SK-N-SH (cell line): Measurements from ENCODE around the gene TEX13C. TPM values are rescaled to one million over a fixed set of nuclear protein-coding genes. Genes with fewer than 3 reads are reported as not detected.

Source experiments
- CTCF ChIA-PET: fragments of 300-600, 350-600 bp; formaldehyde crosslinking; extraction: SDS; loops from one replicate; lab custom pipeline; 2021; lab: Yijun Ruan, JAX
- POLR2A ChIA-PET: fragments of 350-600 bp; sonication (Branson Sonifier 250); formaldehyde crosslinking; extraction: SDS; loops from one replicate; lab custom pipeline; 2020; ENCODE audit warnings: antibody characterized with exemption, inconsistent platforms; lab: Yijun Ruan, JAX
- DNase-seq: peaks from one replicate; pipeline ENCODE4 v3.0.0; 2012
- H2AFZ ChIP-seq: fragments of 200-600 bp; sonication (generic); 2 replicates; pipeline ENCODE4 v1.8.1; 2016; ENCODE audit warnings: antibody characterized with exemption, mild to moderate bottlenecking, low read depth
- H3F3A ChIP-seq: fragments of 200-600 bp; sonication (generic); replicated peaks from 2 replicates; pipeline ENCODE3; 2016; ENCODE audit warnings: antibody characterized with exemption, mild to moderate bottlenecking; ENCODE audit not compliant: insufficient read depth
- H3K27ac ChIP-seq, 2 experiments: fragments of 200-500 bp in 1 of 2; fragments of 200-600 bp in 1 of 2; sonication (Bioruptor generic) in 1 of 2; sonication (generic), shearing (Covaris generic) in 1 of 2; 2 replicates each; pipeline versions ENCODE4 v1.5.1 to v1.6.1; 2014 to 2016; ENCODE audit warnings: low read depth in 2 of 2, inconsistent platforms in 1 of 2, low read length in 1 of 2, mild to moderate bottlenecking in 1 of 2, mixed read lengths in 1 of 2
- H3K27me3 ChIP-seq: fragments of 200-600 bp; sonication (generic), shearing (Covaris generic); 2 replicates; pipeline ENCODE4 v1.6.1; 2016; ENCODE audit warnings: mixed run types; ENCODE audit not compliant: insufficient read depth
- H3K36me3 ChIP-seq, 2 experiments: fragments of 200-500 bp in 1 of 2; fragments of 200-600 bp in 1 of 2; sonication (Bioruptor generic) in 1 of 2; sonication (generic) in 1 of 2; replicated peaks in 1 of 2; 2 replicates each; pipeline versions ENCODE3 to v1.5.1; 2014 to 2016; ENCODE audit warnings: low read length in 1 of 2, mild to moderate bottlenecking in 1 of 2; ENCODE audit not compliant: insufficient read depth in 2 of 2, control insufficient read depth in 1 of 2
- H3K4me1 ChIP-seq, 2 experiments: fragments of 200-500 bp in 1 of 2; fragments of 200-600 bp in 1 of 2; sonication (Bioruptor generic) in 1 of 2; sonication (generic), shearing (Covaris generic) in 1 of 2; 2 replicates each; pipeline versions ENCODE4 v1.5.1 to v1.6.1; 2014 to 2016; ENCODE audit warnings: low read depth in 1 of 2, low read length in 1 of 2, mixed run types in 1 of 2; ENCODE audit not compliant: insufficient read depth in 2 of 2, control insufficient read depth in 1 of 2
- H3K4me2 ChIP-seq: fragments of 200-600 bp; sonication (generic), shearing (Covaris generic); 2 replicates; pipeline ENCODE4 v1.6.1; 2017; ENCODE audit warnings: mixed run types
- H3K4me3 ChIP-seq, 2 experiments: fragments of 200-500 bp in 1 of 2; fragments of 200-600 bp in 1 of 2; sonication (Bioruptor generic) in 1 of 2; sonication (generic), shearing (Covaris generic) in 1 of 2; 2 replicates each; pipeline versions ENCODE4 v1.5.1 to v1.8.1; 2014 to 2016; ENCODE audit warnings: low read depth in 2 of 2, inconsistent platforms in 1 of 2, low read length in 1 of 2, mild to moderate bottlenecking in 1 of 2, mixed read lengths in 1 of 2, moderate library complexity in 1 of 2
- H3K79me2 ChIP-seq: fragments of 200-600 bp; sonication (generic); 2 replicates; pipeline ENCODE4 v1.8.1; 2017; ENCODE audit warnings: mild to moderate bottlenecking; ENCODE audit not compliant: insufficient read depth
- H3K9ac ChIP-seq: fragments of 200-600 bp; sonication (generic); 2 replicates; pipeline ENCODE4 v1.6.1; 2017; ENCODE audit warnings: mixed run types
- H3K9me2 ChIP-seq: fragments of 200-600 bp; sonication (generic); 2 replicates; pipeline ENCODE4 v1.6.1; 2017; ENCODE audit warnings: mixed run types
- H3K9me3 ChIP-seq: fragments of 200-600 bp; sonication (generic); 2 replicates; pipeline ENCODE4 v1.6.1; 2017; ENCODE audit warnings: mixed run types, mild to moderate bottlenecking, moderate library complexity
- H4K20me1 ChIP-seq: fragments of 200-600 bp; sonication (generic); 2 replicates; pipeline ENCODE4 v1.6.1; 2017; ENCODE audit warnings: mild to moderate bottlenecking, mixed run types; ENCODE audit not compliant: insufficient read depth
- CHD2 ChIP-seq: fragments of 150-350 bp; IDR thresholded peaks from 2 replicates; pipeline ENCODE4 v1.6.1; 2018; ENCODE audit warnings: low read length; ENCODE audit not compliant: partially characterized antibody
- CTCF ChIP-seq: fragments of 200-600 bp; sonication (generic); IDR thresholded peaks from 2 replicates; pipeline ENCODE4 v1.6.1; 2017; ENCODE audit warnings: antibody characterized with exemption, mild to moderate bottlenecking, moderate library complexity
- EZH2phosphoT487 ChIP-seq: fragments of 200-600 bp; sonication (generic); IDR thresholded peaks from 2 replicates; pipeline ENCODE4 v1.6.1; 2017; ENCODE audit warnings: low read depth, mixed run types, mild to moderate bottlenecking, antibody characterized with exemption, moderate library complexity, borderline replicate concordance
- FOSL2 ChIP-seq: IDR thresholded peaks from 2 replicates; pipeline ENCODE4 v1.4.0; 2012; ENCODE audit warnings: low read depth, mild to moderate bottlenecking, moderate library complexity, borderline replicate concordance
- GABPA ChIP-seq: IDR thresholded peaks from 2 replicates; pipeline ENCODE4 v1.4.0; 2012; ENCODE audit warnings: low read depth, mild to moderate bottlenecking
- GATA2 ChIP-seq: sonication (generic); formaldehyde crosslinking; IDR thresholded peaks from 2 replicates; pipeline ENCODE4 v1.5.0; 2020; ENCODE audit warnings: mild to moderate bottlenecking, missing genetic modification reagents
- IRF3 ChIP-seq: fragments of 150-350 bp; IDR thresholded peaks from 2 replicates; pipeline ENCODE4 v1.6.1; 2016; ENCODE audit warnings: mild to moderate bottlenecking, low read depth, low read length
- MAX ChIP-seq: IDR thresholded peaks from 2 replicates; pipeline ENCODE4 v1.4.0; 2012; ENCODE audit warnings: low read depth
- MXI1 ChIP-seq: IDR thresholded peaks from 2 replicates; pipeline ENCODE4 v1.6.1; 2012; ENCODE audit warnings: mild to moderate bottlenecking, low read depth, low read length, improper control_type of control experiment
- PBX3 ChIP-seq: IDR thresholded peaks from 2 replicates; pipeline ENCODE4; 2012
- POLR2AphosphoS5 ChIP-seq: IDR thresholded peaks from 2 replicates; pipeline ENCODE4 v1.6.1; 2012; ENCODE audit warnings: low read depth, low read length
- RAD21 ChIP-seq: IDR thresholded peaks from 2 replicates; pipeline ENCODE4 v1.6.1; 2012; ENCODE audit warnings: mild to moderate bottlenecking, low read length
- RCOR1 ChIP-seq: fragments of 150-350 bp; IDR thresholded peaks from 2 replicates; pipeline ENCODE4 v1.6.1; 2017; ENCODE audit warnings: antibody characterized with exemption, low read length
- RFX5 ChIP-seq: IDR thresholded peaks from 2 replicates; pipeline ENCODE4 v1.6.1; 2012; ENCODE audit warnings: mild to moderate bottlenecking, improper control_type of control experiment, low read length
- SIN3A ChIP-seq: IDR thresholded peaks from 2 replicates; pipeline ENCODE4 v1.6.1; 2012; ENCODE audit warnings: low read depth, mild to moderate bottlenecking, low read length, moderate library complexity, borderline replicate concordance
- SMC3 ChIP-seq: IDR thresholded peaks from 2 replicates; pipeline ENCODE4 v1.6.1; 2012; ENCODE audit warnings: low read depth, low read length, improper control_type of control experiment
- USF1 ChIP-seq: IDR thresholded peaks from 2 replicates; pipeline ENCODE4 v1.4.0; 2012; ENCODE audit warnings: low read depth, borderline replicate concordance
- USF2 ChIP-seq: fragments of 150-350 bp; IDR thresholded peaks from 2 replicates; pipeline ENCODE4 v1.6.1; 2017; ENCODE audit warnings: antibody characterized with exemption, low read length, low read depth, borderline replicate concordance
- WGBS: methylation state at CpG from one replicate; pipeline ENCODE4 v1.1.6; 2017; ENCODE audit warnings: low lambda C conversion rate; 5-methylcytosine and 5-hydroxymethylcytosine counted together
- polyA plus RNA-seq, 3 experiments: library from polyadenylated mRNA; depleted of rRNA; stranded (reverse); fragments of >200 nt; gene quantifications; 2 replicates each; pipeline ENCODE4 v1.2.3, GENCODE V29; 2012

Gene TEX13C
- polyA plus RNA-seq, 1 of the 3 experiments (the other 2 are of a cell fraction): 0.16 TPM

- Histone ChIP-seq H3K4me3 (no peak overlapping the region), H3K9me3 (no peaks in the 10 kb centered on the region), H3K27ac (no peak overlapping the region), H2AFZ (no peak overlapping the region), H3K4me2 (no peak overlapping the region), H3K4me1 (no peaks in the 10 kb centered on the region), H3K9me2 (no peaks in the 10 kb centered on the region), H3K36me3 (no peaks in the 10 kb centered on the region), H3K79me2 (no peaks in the 10 kb centered on the region), H4K20me1 (no peaks in the 10 kb centered on the region), H3K27me3 (no peaks in the 10 kb centered on the region), H3F3A (no peaks in the 10 kb centered on the region)
- POLR2A ChIA-PET: no interaction called here
- TF ChIP-seq SIN3A: no peak
- TF ChIP-seq CHD2: no peak
- TF ChIP-seq RFX5: no peak
- no peak for TF ChIP-seq FOSL2
- no peak for TF ChIP-seq PBX3
- no peak for TF ChIP-seq EZH2phosphoT487
- no peak for TF ChIP-seq RCOR1
- no peak for TF ChIP-seq USF1
- TF ChIP-seq IRF3: no peak
- TF ChIP-seq GATA2 (CRISPR knock-in tag): no peak
- TF ChIP-seq USF2: no peak
- TF ChIP-seq RAD21: no peak
- TF ChIP-seq, all 33 proteins: peak for 0
- no peak for DNase-seq
- CTCF ChIA-PET: interaction anchor here (0.7 kb wide), 1 partner anchor 155 kb away, joined by 3 read pairs; no protein-coding TSS in a partner anchor
- WGBS: 17% methylated on average over 1 of the region's 3 CpGs
- H3K9ac ChIP-seq: no peak overlapping the region
These were observed 32.4 kb upstream of the TEX13C start for GRCh38 chrX:125287282-125287681.

GRCh38 chrX:125288343-125288742 lies 31.3 kb upstream of the TEX13C start:
- Histone ChIP-seq H3K36me3 (no peaks in the 10 kb centered on the region), H4K20me1 (no peaks in the 10 kb centered on the region), H3K4me3 (no peak overlapping the region), H3K27me3 (no peaks in the 10 kb centered on the region), H3K9me2 (no peaks in the 10 kb centered on the region), H3K4me2 (no peak overlapping the region), H3K27ac (no peak overlapping the region), H2AFZ (no peak overlapping the region), H3K4me1 (no peaks in the 10 kb centered on the region), H3K9ac (no peak overlapping the region), H3K9me3 (no peaks in the 10 kb centered on the region), H3K79me2 (no peaks in the 10 kb centered on the region), H3F3A (no peaks in the 10 kb centered on the region)
- ChIA-PET POLR2A (no interaction called here), CTCF (no interaction called here)
- 43% methylated on average over 2 of the region's 5 CpGs for WGBS
- TF ChIP-seq CHD2 (no peak), CTCF (no peak), MXI1 (no peak), SIN3A (no peak), PBX3 (no peak), POLR2AphosphoS5 (no peak), MAX (no peak), GABPA (no peak), EZH2phosphoT487 (no peak), SMC3 (no peak), RFX5 (no peak)
- no peak for DNase-seq
